WTC11 (cell line): ENCODE data around the gene POM121L2.

Experiments
- ATF1 ChIP-seq: sonication (generic); formaldehyde crosslinking; IDR thresholded peaks from 2 replicates; pipeline ENCODE4 v1.8.1; 2023; ENCODE audit warnings: mild to moderate bottlenecking, moderate library complexity, missing genetic modification reagents
- ATF2 ChIP-seq: sonication (generic); formaldehyde crosslinking; IDR thresholded peaks from 2 replicates; pipeline ENCODE4 v1.8.1; 2022; ENCODE audit warnings: low read depth, missing genetic modification reagents, borderline replicate concordance
- CTCF ChIP-seq: fragments of 200-600 bp; IDR thresholded peaks from 2 replicates; pipeline ENCODE4 v1.8.0; 2022; ENCODE audit warnings: antibody characterized with exemption
- FOXP4 ChIP-seq: sonication (generic); formaldehyde crosslinking; IDR thresholded peaks from 2 replicates; pipeline ENCODE4 v1.8.0; 2022; ENCODE audit warnings: mild to moderate bottlenecking, missing genetic modification reagents
- SMAD4 ChIP-seq: sonication (generic); formaldehyde crosslinking; IDR thresholded peaks from 2 replicates; pipeline ENCODE4 v1.8.0; 2022; ENCODE audit warnings: mild to moderate bottlenecking, missing genetic modification reagents
- SP1 ChIP-seq: sonication (generic); formaldehyde crosslinking; conservative IDR thresholded peaks from 2 replicates; pipeline ENCODE4 v1.8.1; 2022; ENCODE audit warnings: missing genetic modification reagents
- TEAD4 ChIP-seq: sonication (generic); formaldehyde crosslinking; IDR thresholded peaks from 2 replicates; pipeline ENCODE4 v1.8.0; 2022; ENCODE audit warnings: mild to moderate bottlenecking, missing genetic modification reagents

GRCh38 chr6:27288136-27289044 is 23.7 kb downstream of the POM121L2 start:
- TF ChIP-seq SMAD4 (CRISPR knock-in tag) (no peak), ATF1 (CRISPR knock-in tag) (no peak), ATF2 (no peak), CTCF (no peak), FOXP4 (no peak), TEAD4 (CRISPR knock-in tag) (no peak), SP1 (no peak)
